Loucy (cell line): Measurements from ENCODE around the gene PSMA6.
"Not testable (repeated sequence)": the region's sequence is repeated elsewhere in the genome, so short reads cannot be mapped to it uniquely, and the experiment has no call there.

Experiments
- H2AFZ ChIP-seq: fragments of 200-600 bp; sonication (generic); 2 replicates; pipeline ENCODE4 v1.6.0; 2016; ENCODE audit warnings: antibody characterized with exemption, mild to moderate bottlenecking, low read length, moderate library complexity
- H3F3A ChIP-seq: fragments of 200-600 bp; 2 replicates; pipeline ENCODE4 v1.6.0; 2016; ENCODE audit warnings: antibody characterized with exemption, low read depth, mild to moderate bottlenecking
- H3K27me3 ChIP-seq: fragments of 200-600 bp; sonication (generic); 2 replicates; pipeline ENCODE4 v1.6.1; 2014; ENCODE audit warnings: low read length, mild to moderate bottlenecking; ENCODE audit not compliant: insufficient read depth, poor library complexity, severe bottlenecking
- H3K36me3 ChIP-seq: fragments of 200-600 bp; sonication (generic); 2 replicates; pipeline ENCODE4 v1.6.1; 2016; ENCODE audit warnings: low read length; ENCODE audit not compliant: insufficient read depth
- H3K4me1 ChIP-seq: fragments of 200-600 bp; sonication (generic); 2 replicates; pipeline ENCODE4 v1.5.1; 2014; ENCODE audit warnings: low read length, mild to moderate bottlenecking; ENCODE audit not compliant: insufficient read depth, poor library complexity, severe bottlenecking
- H3K4me2 ChIP-seq: fragments of 200-600 bp; sonication (generic); 2 replicates; pipeline ENCODE4 v1.6.0; 2014; ENCODE audit warnings: antibody characterized with exemption, low read length, low read depth, mild to moderate bottlenecking; ENCODE audit not compliant: poor library complexity, severe bottlenecking
- H3K4me3 ChIP-seq: fragments of 200-600 bp; sonication (generic); 2 replicates; pipeline ENCODE4 v1.5.1; 2014; ENCODE audit warnings: low read length, mild to moderate bottlenecking, mixed read lengths; ENCODE audit not compliant: poor library complexity, severe bottlenecking
- H3K79me2 ChIP-seq: fragments of 200-600 bp; sonication (generic); 2 replicates; pipeline ENCODE4 v1.6.1; 2014; ENCODE audit warnings: low read length; ENCODE audit not compliant: insufficient read depth
- H3K9ac ChIP-seq: fragments of 200-600 bp; sonication (generic); 2 replicates; pipeline ENCODE4 v1.6.0; 2014; ENCODE audit warnings: mild to moderate bottlenecking, low read depth, low read length, moderate library complexity; ENCODE audit not compliant: poor library complexity, severe bottlenecking
- H3K9me2 ChIP-seq: fragments of 200-600 bp; sonication (generic); replicated peaks from 2 replicates; pipeline ENCODE4 v1.6.1; 2016; ENCODE audit warnings: low read depth, low read length, mixed read lengths
- H3K9me3 ChIP-seq: fragments of 200-600 bp; sonication (generic); 2 replicates; pipeline ENCODE4 v1.6.1; 2014; ENCODE audit warnings: mild to moderate bottlenecking, antibody characterized with exemption, low read length, low read depth; ENCODE audit not compliant: insufficient read depth
- H4K20me1 ChIP-seq: fragments of 200-600 bp; sonication (generic); 2 replicates; pipeline ENCODE4 v1.6.0; 2014; ENCODE audit warnings: antibody characterized with exemption, low read length, mild to moderate bottlenecking; ENCODE audit not compliant: insufficient read depth, poor library complexity, severe bottlenecking
- EZH2phosphoT487 ChIP-seq: fragments of 200-600 bp; IDR thresholded peaks from 2 replicates; pipeline ENCODE4 v1.6.1; 2018; ENCODE audit warnings: antibody characterized with exemption, mild to moderate bottlenecking, moderate library complexity, borderline replicate concordance
- TF ChIP-seq, protein P1 (sequence below): fragments of 200-600 bp; sonication (generic); conservative IDR thresholded peaks from 2 replicates; pipeline ENCODE4 v1.5.1; 2014; ENCODE audit warnings: mild to moderate bottlenecking, antibody characterized with exemption, low read length

PSMA6 gene

GRCh38 chr14:35352274-35353233 is 60.4 kb downstream of the PSMA6 start:
- Histone ChIP-seq H3K4me1 (peaks cover 32% of the 10 kb centered on the region), H3K9me3 (no peaks in the 10 kb centered on the region), H3K27me3 (no peaks in the 10 kb centered on the region), H3K4me3 (peak overlapping the region; percentile 46), H3K79me2 (no peaks in the 10 kb centered on the region), H3F3A (no peaks in the 10 kb centered on the region), H2AFZ (peak overlapping the region; percentile 70), H3K4me2 (peak overlapping the region; percentile 51), H3K9me2 (no peaks in the 10 kb centered on the region), H3K36me3 (no peaks in the 10 kb centered on the region), H3K9ac (peak overlapping the region; percentile 44), H4K20me1 (no peaks in the 10 kb centered on the region)
- TF ChIP-seq EZH2phosphoT487, result no peak

- Histone ChIP-seq H3K4me3 (no peak overlapping the region), H3K9me2 (no peaks in the 10 kb centered on the region), H3K79me2 (no peaks in the 10 kb centered on the region), H3K9ac (peak overlapping the region; percentile 44), H3K4me2 (peak overlapping the region; percentile 51), H4K20me1 (no peaks in the 10 kb centered on the region), H3K36me3 (no peaks in the 10 kb centered on the region), H3F3A (no peaks in the 10 kb centered on the region), H3K4me1 (peaks cover 32% of the 10 kb centered on the region), H3K27me3 (no peaks in the 10 kb centered on the region), H3K9me3 (no peaks in the 10 kb centered on the region), H2AFZ (peak overlapping the region; percentile 70)
- no peak for TF ChIP-seq EZH2phosphoT487
- TF ChIP-seq, protein P1, sequence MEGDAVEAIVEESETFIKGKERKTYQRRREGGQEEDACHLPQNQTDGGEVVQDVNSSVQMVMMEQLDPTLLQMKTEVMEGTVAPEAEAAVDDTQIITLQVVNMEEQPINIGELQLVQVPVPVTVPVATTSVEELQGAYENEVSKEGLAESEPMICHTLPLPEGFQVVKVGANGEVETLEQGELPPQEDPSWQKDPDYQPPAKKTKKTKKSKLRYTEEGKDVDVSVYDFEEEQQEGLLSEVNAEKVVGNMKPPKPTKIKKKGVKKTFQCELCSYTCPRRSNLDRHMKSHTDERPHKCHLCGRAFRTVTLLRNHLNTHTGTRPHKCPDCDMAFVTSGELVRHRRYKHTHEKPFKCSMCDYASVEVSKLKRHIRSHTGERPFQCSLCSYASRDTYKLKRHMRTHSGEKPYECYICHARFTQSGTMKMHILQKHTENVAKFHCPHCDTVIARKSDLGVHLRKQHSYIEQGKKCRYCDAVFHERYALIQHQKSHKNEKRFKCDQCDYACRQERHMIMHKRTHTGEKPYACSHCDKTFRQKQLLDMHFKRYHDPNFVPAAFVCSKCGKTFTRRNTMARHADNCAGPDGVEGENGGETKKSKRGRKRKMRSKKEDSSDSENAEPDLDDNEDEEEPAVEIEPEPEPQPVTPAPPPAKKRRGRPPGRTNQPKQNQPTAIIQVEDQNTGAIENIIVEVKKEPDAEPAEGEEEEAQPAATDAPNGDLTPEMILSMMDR, result no peak
Measured at GRCh38 chr14:35353409-35354172, 61.4 kb downstream of the PSMA6 start.

DNA sequence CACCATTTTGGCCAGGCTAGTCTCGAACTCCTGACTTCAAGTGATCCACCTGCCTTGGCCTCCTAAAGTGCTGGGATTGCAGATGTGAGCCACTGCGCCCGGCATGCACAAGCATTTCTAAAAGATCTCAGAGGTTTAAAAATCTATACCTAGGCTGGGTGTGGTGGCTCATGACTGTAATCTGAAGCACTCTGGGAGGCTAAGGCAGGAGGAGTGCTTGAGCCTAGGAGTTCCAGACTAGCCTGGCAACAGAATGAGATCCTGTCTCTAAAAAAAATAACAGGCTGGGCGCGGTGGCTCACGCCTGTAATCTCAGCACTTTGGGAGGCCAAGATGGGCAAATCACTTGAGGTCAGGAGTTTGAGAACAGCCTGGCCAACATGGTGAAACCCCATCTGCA is 63.1 kb downstream of the PSMA6 start:
- H4K20me1 ChIP-seq, H3K79me2 ChIP-seq, H3K9me2 ChIP-seq, H3K9me3 ChIP-seq, H3F3A ChIP-seq, H3K27me3 ChIP-seq, H3K36me3 ChIP-seq, H3K4me2 ChIP-seq, H3K9ac ChIP-seq, H3K4me3 ChIP-seq, H2AFZ ChIP-seq: not testable (repeated sequence)
- H3K4me1 ChIP-seq, result peaks cover 24% of the 10 kb centered on the region
